HEK293 (cell line): ENCODE data around the gene BRINP2.

ENCODE experiments used
- CTCF ChIP-seq: fragments of 450-650 bp; formaldehyde crosslinking; IDR thresholded peaks from 2 replicates; pipeline ENCODE4 v1.5.1; 2016; ENCODE audit warnings: missing biosample characterization, missing genetic modification characterization
- KLF10 ChIP-seq: fragments of 450-650 bp; IDR thresholded peaks from 2 replicates; pipeline ENCODE4 v1.5.1; 2018; ENCODE audit warnings: missing biosample characterization, mild to moderate bottlenecking, missing genetic modification characterization
- MYNN ChIP-seq: fragments of 450-650 bp; formaldehyde crosslinking; IDR thresholded peaks from 2 replicates; pipeline ENCODE4 v1.5.1; 2016; ENCODE audit warnings: missing biosample characterization, missing genetic modification characterization, borderline replicate concordance
- SCRT2 ChIP-seq: fragments of 450-650 bp; formaldehyde crosslinking; IDR thresholded peaks from 2 replicates; pipeline ENCODE4 v1.5.1; 2016; ENCODE audit warnings: missing biosample characterization, missing genetic modification characterization
- TCF7L2 ChIP-seq: IDR thresholded peaks from 2 replicates; pipeline ENCODE4 v1.6.1; 2011; ENCODE audit warnings: low read depth, mild to moderate bottlenecking, inconsistent platforms, low read length, moderate library complexity, borderline replicate concordance
- ZBTB11 ChIP-seq: fragments of 450-650 bp; formaldehyde crosslinking; conservative IDR thresholded peaks from 2 replicates; pipeline ENCODE4 v1.5.1; 2016; ENCODE audit warnings: low read depth, missing biosample characterization, missing genetic modification characterization
- ZNF701 ChIP-seq: fragments of 450-650 bp; formaldehyde crosslinking; IDR thresholded peaks from 2 replicates; pipeline ENCODE4 v1.5.1; 2016; ENCODE audit warnings: missing biosample characterization, missing genetic modification characterization
- ZNF785 ChIP-seq: fragments of 450-650 bp; formaldehyde crosslinking; IDR thresholded peaks from 2 replicates; pipeline ENCODE4 v1.5.1; 2016; ENCODE audit warnings: missing biosample characterization, missing genetic modification characterization
- ZNF843 ChIP-seq: fragments of 450-650 bp; formaldehyde crosslinking; IDR thresholded peaks from 2 replicates; pipeline ENCODE4 v1.5.1; 2016; ENCODE audit warnings: missing biosample characterization, missing genetic modification characterization

DNA sequence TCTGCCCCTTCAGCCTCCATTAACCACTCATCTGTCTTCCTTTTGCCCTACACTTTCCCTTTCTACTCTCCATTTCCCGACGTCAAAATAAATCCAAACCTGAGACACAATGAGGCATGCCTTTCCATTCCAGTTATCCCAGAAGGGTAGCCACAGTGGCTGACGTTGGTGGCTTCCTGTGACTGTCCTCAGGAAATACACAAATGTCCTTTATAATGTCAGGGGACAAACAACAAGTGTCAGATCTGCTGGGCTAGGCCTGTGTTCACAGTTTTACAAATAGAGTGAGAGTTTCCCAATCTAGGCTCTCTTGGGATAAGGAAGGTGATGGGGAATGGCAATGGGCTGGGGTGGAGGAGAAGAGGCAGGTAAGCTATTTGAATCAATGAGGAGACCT, 135.3 kb downstream of the BRINP2 start:
- TF ChIP-seq ZNF785, result no peak
- no peak for TF ChIP-seq ZNF701 (tag by site-specific recombination)
- TF ChIP-seq CTCF (tag by site-specific recombination), result no peak
- no peak for TF ChIP-seq TCF7L2
- TF ChIP-seq ZBTB11 (tag by site-specific recombination), result no peak
- no peak for TF ChIP-seq ZNF843 (tag by site-specific recombination)
- no peak for TF ChIP-seq KLF10
- TF ChIP-seq SCRT2 (tag by site-specific recombination), result no peak
- TF ChIP-seq MYNN, result no peak
